Transverse colon (tissue), 4 donors: ENCODE results near the gene OR8B8.

ENCODE experiments used
- EP300 ChIP-seq: sonication (generic); formaldehyde crosslinking; IDR thresholded peaks from one replicate; pipeline ENCODE4 v1.6.1; 2017; ENCODE audit warnings: antibody characterized with exemption, low read depth
- POLR2A ChIP-seq: fragments of 450-650 bp; IDR thresholded peaks from one replicate; pipeline ENCODE4 v1.6.1; 2016; ENCODE audit warnings: antibody characterized with exemption, mild to moderate bottlenecking, moderate library complexity
- POLR2AphosphoS5 ChIP-seq, 3 donors: sonication (generic); formaldehyde crosslinking; IDR thresholded peaks; one replicate each; pipeline ENCODE4 v1.6.1; 2016; ENCODE audit warnings: antibody characterized with exemption in 3 of 3
- TF ChIP-seq, protein P1 (sequence below), 5 experiments: fragments of 200-600 bp in 3 of 5; fragments of 450-650 bp in 2 of 5; sonication (generic) in 3 of 5; IDR thresholded peaks; 1 replicate in 2 of 5; 2 replicates in 3 of 5; pipeline ENCODE4 v1.5.1; 2016 to 2017; ENCODE audit warnings: antibody characterized with exemption in 5 of 5, inconsistent platforms in 3 of 5, mild to moderate bottlenecking in 2 of 5, moderate library complexity in 1 of 5

- TF ChIP-seq, protein P1, sequence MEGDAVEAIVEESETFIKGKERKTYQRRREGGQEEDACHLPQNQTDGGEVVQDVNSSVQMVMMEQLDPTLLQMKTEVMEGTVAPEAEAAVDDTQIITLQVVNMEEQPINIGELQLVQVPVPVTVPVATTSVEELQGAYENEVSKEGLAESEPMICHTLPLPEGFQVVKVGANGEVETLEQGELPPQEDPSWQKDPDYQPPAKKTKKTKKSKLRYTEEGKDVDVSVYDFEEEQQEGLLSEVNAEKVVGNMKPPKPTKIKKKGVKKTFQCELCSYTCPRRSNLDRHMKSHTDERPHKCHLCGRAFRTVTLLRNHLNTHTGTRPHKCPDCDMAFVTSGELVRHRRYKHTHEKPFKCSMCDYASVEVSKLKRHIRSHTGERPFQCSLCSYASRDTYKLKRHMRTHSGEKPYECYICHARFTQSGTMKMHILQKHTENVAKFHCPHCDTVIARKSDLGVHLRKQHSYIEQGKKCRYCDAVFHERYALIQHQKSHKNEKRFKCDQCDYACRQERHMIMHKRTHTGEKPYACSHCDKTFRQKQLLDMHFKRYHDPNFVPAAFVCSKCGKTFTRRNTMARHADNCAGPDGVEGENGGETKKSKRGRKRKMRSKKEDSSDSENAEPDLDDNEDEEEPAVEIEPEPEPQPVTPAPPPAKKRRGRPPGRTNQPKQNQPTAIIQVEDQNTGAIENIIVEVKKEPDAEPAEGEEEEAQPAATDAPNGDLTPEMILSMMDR (IDR thresholded peaks at IDR 0.05), result no peak
- no peak for TF ChIP-seq POLR2A
- no peak for TF ChIP-seq POLR2AphosphoS5 (IDR thresholded peaks at IDR 0.05)
- no peak for TF ChIP-seq EP300
These were observed 28.6 kb upstream of the OR8B8 start for GRCh38 chr11:124474079-124474478.
